ENCODE measurements around the gene SOX10. TPM values are rescaled to one million over a fixed set of nuclear protein-coding genes. Genes with fewer than 3 reads are reported as not detected.

SOX10 gene
- total RNA-seq, 1 experiment from 2014 or later = not detected

Small RNA genes within 50 kb of the gene (microRNA-seq; reads per million reads assigned to microRNA genes)
- gene MIR4534 (ENCODE audit: unreplicated experiment) = not detected
- 2.5 reads per million for gene MIR6820 (ENCODE audit: unreplicated experiment)

Other genes with a start within 250 kb of the SOX10 start
- 11.2 TPM for gene GCAT, start 176.6 kb downstream of the SOX10 start, total RNA-seq (2021; ENCODE audit: unreplicated experiment)
- gene GALR3, start 161.2 kb downstream of the SOX10 start, total RNA-seq (2021; ENCODE audit: unreplicated experiment) = not detected
- gene ANKRD54, start 140.2 kb downstream of the SOX10 start, total RNA-seq (2021; ENCODE audit: unreplicated experiment) = 28.1 TPM
- gene EIF3L, start 135.1 kb downstream of the SOX10 start, total RNA-seq (2021; ENCODE audit: unreplicated experiment) = 211 TPM
- 34.5 TPM for gene MICALL1, start 78.3 kb downstream of the SOX10 start, total RNA-seq (2021; ENCODE audit: unreplicated experiment)
- 0.49 TPM for gene C22orf23, start 31.0 kb downstream of the SOX10 start, total RNA-seq (2021; ENCODE audit: unreplicated experiment)
- gene POLR2F, start 30.9 kb downstream of the SOX10 start, total RNA-seq (2021; ENCODE audit: unreplicated experiment) = 89.7 TPM
- gene PICK1, start 72.8 kb upstream of the SOX10 start, total RNA-seq (2021; ENCODE audit: unreplicated experiment) = 21.3 TPM
- gene SLC16A8, start 99.6 kb upstream of the SOX10 start, total RNA-seq (2021; ENCODE audit: unreplicated experiment) = not detected
- 0.18 TPM for gene BAIAP2L2, start 126.1 kb upstream of the SOX10 start, total RNA-seq (2021; ENCODE audit: unreplicated experiment)
- 16.2 TPM for gene PLA2G6, start 197.3 kb upstream of the SOX10 start, total RNA-seq (2021; ENCODE audit: unreplicated experiment)
- gene MAFF, start 217.4 kb upstream of the SOX10 start, total RNA-seq (2021; ENCODE audit: unreplicated experiment) = 6.4 TPM

All from Panc1 (cell line).